B cell (primary cell): ENCODE results near the gene MYO1E. TPM values are rescaled to one million over a fixed set of nuclear protein-coding genes. Genes with fewer than 3 reads are reported as not detected.

Source experiments
- ATAC-seq: fragments of 200-7000 bp; cut with Tn5 transposase; one replicate; pipeline ENCODE4 v1.10.0; 2021; ENCODE audit warnings: low read depth, mild to moderate bottlenecking, moderate number of reproducible peaks, moderate library complexity
- CTCF ChIA-PET: fragments of 350-600 bp; sonication (Branson Sonifier 250); formaldehyde crosslinking; loops from one replicate; lab custom pipeline; 2021; ENCODE audit warnings: antibody characterized with exemption, inconsistent platforms; lab: Charles Lee
- POLR2A ChIA-PET: fragments of 350-600 bp; sonication (Branson Sonifier 250); formaldehyde crosslinking; loops from one replicate; lab custom pipeline; 2021; ENCODE audit warnings: antibody characterized with exemption; lab: Charles Lee
- DNase-seq: peaks from one replicate; pipeline ENCODE4 v3.0.0; 2013
- H2AFZ ChIP-seq: 2 replicates; pipeline ENCODE4 v1.6.1; 2012; ENCODE audit warnings: mild to moderate bottlenecking, low read depth, low read length; ENCODE audit not compliant: insufficient read depth, poor library complexity, severe bottlenecking
- H3K27ac ChIP-seq, 2 donors: 1 replicate in 1 of 2; 2 replicates in 1 of 2; pipeline ENCODE4 v1.5.1; 2012 to 2013; ENCODE audit warnings: low read length in 2 of 2, mild to moderate bottlenecking in 2 of 2, moderate library complexity in 1 of 2
- H3K27me3 ChIP-seq, 4 experiments: fragments of 200-600 bp in 1 of 4; sonication (generic) in 1 of 4; replicated peaks in 1 of 4; 1 replicate in 2 of 4; 2 replicates in 2 of 4; pipeline versions ENCODE4 v1.6.1 to v1.7.0; 2013 to 2016; ENCODE audit warnings: low read length in 3 of 4, mild to moderate bottlenecking in 2 of 4, mixed read lengths in 1 of 4, moderate library complexity in 1 of 4; ENCODE audit not compliant: insufficient read depth in 4 of 4, control insufficient read depth in 3 of 4; ENCODE audit errors: control extremely low read depth in 1 of 4
- H3K36me3 ChIP-seq, 2 experiments: replicated peaks in 1 of 2; 1 replicate in 1 of 2; 2 replicates in 1 of 2; pipeline versions ENCODE4 v1.6.1 to v1.7.1; 2013; ENCODE audit warnings: low read length in 1 of 2; ENCODE audit not compliant: insufficient read depth in 2 of 2, control insufficient read depth in 1 of 2; ENCODE audit errors: control extremely low read depth in 1 of 2, extremely low read depth in 1 of 2
- H3K4me1 ChIP-seq, 2 donors: fragments of 200-600 bp in 1 of 2; sonication (generic) in 1 of 2; 1 replicate in 1 of 2; 2 replicates in 1 of 2; pipeline versions ENCODE4 v1.5.1 to v1.6.1; 2013 to 2017; ENCODE audit warnings: low read length in 2 of 2; ENCODE audit not compliant: control insufficient read depth in 2 of 2, insufficient read depth in 2 of 2
- H3K4me2 ChIP-seq: replicated peaks from 2 replicates; pipeline ENCODE3; 2012; ENCODE audit warnings: mild to moderate bottlenecking, low read depth, low read length; ENCODE audit not compliant: poor library complexity, severe bottlenecking
- H3K4me3 ChIP-seq, 5 experiments: fragments of 200-600 bp in 1 of 5; sonication (generic) in 1 of 5; 1 replicate in 3 of 5; 2 replicates in 2 of 5; pipeline versions ENCODE4 v1.5.1 to v1.7.0; 2011 to 2016; ENCODE audit warnings: low read length in 4 of 5, mild to moderate bottlenecking in 4 of 5, low read depth in 2 of 5, control low read depth in 1 of 5, moderate library complexity in 1 of 5; ENCODE audit not compliant: insufficient read depth in 1 of 5; ENCODE audit errors: control extremely low read depth in 1 of 5, extremely low read depth in 1 of 5
- H3K79me2 ChIP-seq: fragments of 200-600 bp; sonication (generic); one replicate; pipeline ENCODE4 v1.6.0; 2016; ENCODE audit warnings: low read length; ENCODE audit not compliant: control insufficient read depth, insufficient read depth
- H3K9ac ChIP-seq: fragments of 200-600 bp; sonication (generic); 2 replicates; pipeline ENCODE4 v1.6.1; 2017; ENCODE audit warnings: mild to moderate bottlenecking, low read length, moderate library complexity
- H3K9me3 ChIP-seq, 3 donors: one replicate each; pipeline versions ENCODE4 v1.6.1 to v1.7.1; 2013; ENCODE audit warnings: low read length in 2 of 3; ENCODE audit not compliant: control insufficient read depth in 2 of 3, insufficient read depth in 1 of 3; ENCODE audit errors: control extremely low read depth in 1 of 3
- H4K20me1 ChIP-seq: 2 replicates; pipeline ENCODE4 v1.6.0; 2012; ENCODE audit warnings: mild to moderate bottlenecking, low read length; ENCODE audit not compliant: insufficient read depth, control insufficient read depth, poor library complexity, severe bottlenecking
- H3K27ac Mint-ChIP-seq: one replicate; pipeline ENCODE4 v1.8.0; 2021; ENCODE audit warnings: mixed read lengths
- H3K27me3 Mint-ChIP-seq: one replicate; pipeline ENCODE4 v1.8.0; 2021; ENCODE audit warnings: mixed read lengths
- H3K4me1 Mint-ChIP-seq: one replicate; pipeline ENCODE4 v1.8.0; 2021; ENCODE audit warnings: mixed read lengths
- H3K4me3 Mint-ChIP-seq: one replicate; pipeline ENCODE4 v1.8.0; 2021; ENCODE audit warnings: mixed read lengths
- H3K9me3 Mint-ChIP-seq: one replicate; pipeline ENCODE4 v1.8.0; 2022; ENCODE audit warnings: mixed read lengths; ENCODE audit not compliant: insufficient read depth
- EZH2 ChIP-seq: IDR thresholded peaks from 2 replicates; pipeline ENCODE4 v1.6.1; 2012; ENCODE audit warnings: borderline replicate concordance, low read depth, mild to moderate bottlenecking, moderate library complexity, low read length; ENCODE audit not compliant: insufficient read depth, poor library complexity, severe bottlenecking
- WGBS: methylation state at CpG from one replicate; pipeline ENCODE4 v1.1.5; 2013; ENCODE audit warnings: missing lambda C conversion rate; ENCODE audit not compliant: insufficient coverage; 5-methylcytosine and 5-hydroxymethylcytosine counted together
- intact Hi-C: fragments of 100-400 bp; cut with micrococcal nuclease; formaldehyde crosslinking; loops from one replicate; pipeline ENCODE4 v1.10.0; 2022
- polyA plus RNA-seq: library from polyadenylated mRNA; depleted of rRNA; stranded (reverse); fragments of >200 nt; gene quantifications from 2 replicates; pipeline ENCODE4 v1.2.3, GENCODE V29; 2012
- total RNA-seq, 2 donors: library from RNA; stranded (reverse); fragments of 120-200 nt in 1 of 2; gene quantifications; 1 replicate in 1 of 2; 2 replicates in 1 of 2; pipeline versions ENCODE4 v1.2.3 to v1.2.4, GENCODE V29; 2013 to 2022
- TF ChIP-seq, protein P1 (sequence below): fragments of 200-600 bp; IDR thresholded peaks from one replicate; pipeline ENCODE4 v1.8.0; 2022; ENCODE audit warnings: antibody characterized with exemption, mild to moderate bottlenecking

The MYO1E gene
- total and polyA plus RNA-seq, 2 donors (not counting 1 experiment from before 2014, with no cell fraction given) = 11.9 to 100.0 TPM

DNA sequence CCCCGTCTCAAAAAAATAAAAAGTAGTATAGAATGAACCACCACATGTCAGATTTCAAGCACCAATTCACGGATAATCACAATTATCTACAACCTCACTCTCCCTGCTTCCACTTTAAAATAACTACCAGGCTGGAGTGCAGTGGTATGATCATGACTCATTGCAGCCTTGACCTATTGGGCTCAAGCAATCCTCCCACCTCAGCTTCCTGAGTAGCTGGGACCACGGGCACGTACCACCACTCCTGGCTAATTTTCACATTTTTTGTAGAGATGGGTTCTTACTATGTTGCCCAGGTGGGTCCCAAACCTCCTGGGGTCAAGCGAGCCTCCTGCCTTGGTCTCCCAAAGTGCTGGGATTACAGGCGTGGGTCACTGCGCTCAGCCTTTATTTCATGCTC is 204.1 kb downstream of the MYO1E start:
- WGBS = 100% methylated on average over 2 of the region's 7 CpGs
- peaks cover 0 to 4% (median 0%) of the 10 kb centered on the region in 3 donors for H3K9me3 ChIP-seq
- POLR2A ChIA-PET = no interaction called here
- H4K20me1 ChIP-seq = no peaks in the 10 kb centered on the region
- Mint-ChIP-seq H3K27me3 (no peaks in the 10 kb centered on the region), H3K4me3 (no peak overlapping the region), H3K4me1 (no peaks in the 10 kb centered on the region), H3K27ac (no peak overlapping the region), H3K9me3 (no peaks in the 10 kb centered on the region)
- peaks cover 0 to 5% of the 10 kb centered on the region in 2 donors for H3K4me1 ChIP-seq
- no peak overlapping the region for H3K9ac ChIP-seq
- H3K4me2 ChIP-seq = no peak overlapping the region
- ATAC-seq (no peak), DNase-seq (no peak)
- CTCF ChIA-PET = interaction anchor here (0.6 to 1.3 kb wide), 2 partner anchors 355 to 475 kb away, joined by 3 to 4 read pairs; no protein-coding TSS in a partner anchor
- H3K27ac ChIP-seq = no peak overlapping the region
- H3K27me3 ChIP-seq = no peaks in the 10 kb centered on the region
- intact Hi-C loops = no loop called here
- TF ChIP-seq, protein P1, sequence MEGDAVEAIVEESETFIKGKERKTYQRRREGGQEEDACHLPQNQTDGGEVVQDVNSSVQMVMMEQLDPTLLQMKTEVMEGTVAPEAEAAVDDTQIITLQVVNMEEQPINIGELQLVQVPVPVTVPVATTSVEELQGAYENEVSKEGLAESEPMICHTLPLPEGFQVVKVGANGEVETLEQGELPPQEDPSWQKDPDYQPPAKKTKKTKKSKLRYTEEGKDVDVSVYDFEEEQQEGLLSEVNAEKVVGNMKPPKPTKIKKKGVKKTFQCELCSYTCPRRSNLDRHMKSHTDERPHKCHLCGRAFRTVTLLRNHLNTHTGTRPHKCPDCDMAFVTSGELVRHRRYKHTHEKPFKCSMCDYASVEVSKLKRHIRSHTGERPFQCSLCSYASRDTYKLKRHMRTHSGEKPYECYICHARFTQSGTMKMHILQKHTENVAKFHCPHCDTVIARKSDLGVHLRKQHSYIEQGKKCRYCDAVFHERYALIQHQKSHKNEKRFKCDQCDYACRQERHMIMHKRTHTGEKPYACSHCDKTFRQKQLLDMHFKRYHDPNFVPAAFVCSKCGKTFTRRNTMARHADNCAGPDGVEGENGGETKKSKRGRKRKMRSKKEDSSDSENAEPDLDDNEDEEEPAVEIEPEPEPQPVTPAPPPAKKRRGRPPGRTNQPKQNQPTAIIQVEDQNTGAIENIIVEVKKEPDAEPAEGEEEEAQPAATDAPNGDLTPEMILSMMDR = no peak
- TF ChIP-seq EZH2 = no peak
- H3K79me2 ChIP-seq = no peaks in the 10 kb centered on the region
- H2AFZ ChIP-seq = no peak overlapping the region
- peaks cover 1 to 59% of the 10 kb centered on the region in 2 experiments for H3K36me3 ChIP-seq
- no peak overlapping the region for H3K4me3 ChIP-seq

DNA sequence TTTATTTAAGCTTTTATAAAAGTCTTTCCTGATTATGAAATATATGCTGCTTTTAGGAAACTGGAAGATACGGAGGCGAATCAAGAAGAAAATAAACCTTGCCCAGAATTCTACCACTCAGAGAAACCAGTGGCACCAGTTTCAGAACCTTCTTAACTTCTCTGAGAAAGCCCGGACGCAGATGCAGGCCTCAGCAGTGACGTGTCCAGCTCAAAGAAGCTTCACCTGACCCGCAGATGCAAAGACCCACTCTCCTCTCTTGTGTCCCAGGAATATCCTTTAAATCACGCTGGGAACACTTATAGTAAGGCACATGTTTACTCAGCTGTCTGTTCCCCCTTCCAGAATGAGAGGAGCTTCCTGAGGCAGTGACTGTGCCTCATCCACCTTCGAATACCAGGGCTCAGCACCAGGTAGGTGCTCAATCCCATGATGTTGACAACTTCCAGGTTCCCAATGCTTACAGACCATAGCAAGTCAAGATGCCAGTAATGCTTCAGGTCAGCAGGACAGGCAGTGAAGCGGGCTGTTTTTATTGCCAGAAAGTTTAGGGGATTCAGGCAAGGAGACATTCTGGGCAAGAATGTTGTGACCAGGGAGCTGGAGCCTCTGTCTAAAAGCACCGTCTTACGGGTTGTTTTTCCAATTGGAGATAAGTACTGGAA is 205.9 kb downstream of the MYO1E start:
- Histone ChIP-seq H4K20me1 (no peaks in the 10 kb centered on the region), H3K27ac (no peak overlapping the region), H3K27me3 (no peaks in the 10 kb centered on the region), H3K9me3 (no peaks in the 10 kb centered on the region), H3K4me1 (peaks cover 0 to 5% of the 10 kb centered on the region in 2 donors), H3K36me3 (peaks cover 0 to 58% of the 10 kb centered on the region in 2 experiments), H3K4me3 (no peak overlapping the region), H3K9ac (no peak overlapping the region), H3K4me2 (no peak overlapping the region), H3K79me2 (no peaks in the 10 kb centered on the region), H2AFZ (no peak overlapping the region)
- no peak for ATAC-seq
- no peak for DNase-seq
- H3K27me3 Mint-ChIP-seq = no peaks in the 10 kb centered on the region
- ChIA-PET CTCF (interaction anchor here (0.8 to 2.0 kb wide), 5 partner anchors 12 to 366 kb away, joined by 3 to 8 read pairs (median 4); no protein-coding TSS in a partner anchor), POLR2A (no interaction called here)
- no peak overlapping the region for H3K4me3 Mint-ChIP-seq
- H3K27ac Mint-ChIP-seq = no peak overlapping the region
- no peaks in the 10 kb centered on the region for H3K9me3 Mint-ChIP-seq
- 95% methylated on average over 8 of the region's 11 CpGs for WGBS
- TF ChIP-seq EZH2 = no peak
- TF ChIP-seq, protein P1 = no peak
- no peaks in the 10 kb centered on the region for H3K4me1 Mint-ChIP-seq
- intact Hi-C loops = no loop called here
